ENCODE data around the gene HRH1.

HRH1 gene

GRCh38 chr3:11240496-11240895 lies 86.2 kb downstream of the HRH1 start:
- TF ChIP-seq CTCF (conservative IDR thresholded peaks at IDR 0.05; ENCODE audit: low read depth, low read length): no peak
- Histone ChIP-seq H3K27me3 (ENCODE audit: insufficient read depth, low read depth) (no peaks in the 10 kb centered on the region), H3K4me3 (IDR thresholded peaks at IDR 0.05; ENCODE audit: insufficient read depth, low read depth, low read length) (no peak overlapping the region), H3K79me2 (ENCODE audit: insufficient read depth, low read depth) (no peaks in the 10 kb centered on the region), H3K9ac (no peak overlapping the region), H3K4me1 (ENCODE audit: low read depth, poor library complexity, severe bottlenecking) (no peaks in the 10 kb centered on the region), H2AFZ (ENCODE audit: low read depth) (no peak overlapping the region), H3K27ac (no peak overlapping the region), H3K36me3 (ENCODE audit: insufficient read depth) (no peaks in the 10 kb centered on the region), H3K4me2 (no peak overlapping the region), H4K20me1 (ENCODE audit: insufficient read depth) (no peaks in the 10 kb centered on the region)

- Histone ChIP-seq H3K4me1 (ENCODE audit: low read depth, poor library complexity, severe bottlenecking) (no peaks in the 10 kb centered on the region), H4K20me1 (ENCODE audit: insufficient read depth) (no peaks in the 10 kb centered on the region), H3K9ac (no peak overlapping the region), H2AFZ (ENCODE audit: low read depth) (no peak overlapping the region), H3K4me3 (IDR thresholded peaks at IDR 0.05; ENCODE audit: insufficient read depth, low read depth, low read length) (no peak overlapping the region), H3K27me3 (ENCODE audit: insufficient read depth, low read depth) (no peaks in the 10 kb centered on the region), H3K36me3 (ENCODE audit: insufficient read depth) (no peaks in the 10 kb centered on the region), H3K4me2 (no peak overlapping the region), H3K79me2 (ENCODE audit: insufficient read depth, low read depth) (no peaks in the 10 kb centered on the region), H3K27ac (no peak overlapping the region)
- TF ChIP-seq CTCF (conservative IDR thresholded peaks at IDR 0.05; ENCODE audit: low read depth, low read length): no peak
Observed at GRCh38 chr3:11244121-11244677, 89.9 kb downstream of the HRH1 start.

- H3K79me2 ChIP-seq (ENCODE audit: insufficient read depth, low read depth): no peaks in the 10 kb centered on the region
- H3K27me3 ChIP-seq (ENCODE audit: insufficient read depth, low read depth): no peaks in the 10 kb centered on the region
- H4K20me1 ChIP-seq (ENCODE audit: insufficient read depth): no peaks in the 10 kb centered on the region
- no peak for TF ChIP-seq CTCF (conservative IDR thresholded peaks at IDR 0.05; ENCODE audit: low read depth, low read length)
- H3K27ac ChIP-seq: no peak overlapping the region
- no peaks in the 10 kb centered on the region for H3K36me3 ChIP-seq (ENCODE audit: insufficient read depth)
- no peaks in the 10 kb centered on the region for H3K4me1 ChIP-seq (ENCODE audit: low read depth, poor library complexity, severe bottlenecking)
- no peak overlapping the region for H3K4me3 ChIP-seq (IDR thresholded peaks at IDR 0.05; ENCODE audit: insufficient read depth, low read depth, low read length)
- no peak overlapping the region for H2AFZ ChIP-seq (ENCODE audit: low read depth)
- H3K9ac ChIP-seq: no peak overlapping the region
- no peak overlapping the region for H3K4me2 ChIP-seq
Observed at GRCh38 chr3:11245276-11245675, 91.0 kb downstream of the HRH1 start.

GRCh38 chr3:11245827-11246662 lies 91.8 kb downstream of the HRH1 start:
- Histone ChIP-seq H3K4me2 (no peak overlapping the region), H2AFZ (ENCODE audit: low read depth) (no peak overlapping the region), H3K9ac (no peak overlapping the region), H3K79me2 (ENCODE audit: insufficient read depth, low read depth) (no peaks in the 10 kb centered on the region), H3K4me3 (IDR thresholded peaks at IDR 0.05; ENCODE audit: insufficient read depth, low read depth, low read length) (no peak overlapping the region), H3K27me3 (ENCODE audit: insufficient read depth, low read depth) (no peaks in the 10 kb centered on the region), H3K4me1 (ENCODE audit: low read depth, poor library complexity, severe bottlenecking) (no peaks in the 10 kb centered on the region), H3K36me3 (ENCODE audit: insufficient read depth) (no peaks in the 10 kb centered on the region), H3K27ac (no peak overlapping the region), H4K20me1 (ENCODE audit: insufficient read depth) (no peaks in the 10 kb centered on the region)
- no peak for TF ChIP-seq CTCF (conservative IDR thresholded peaks at IDR 0.05; ENCODE audit: low read depth, low read length)
